GM12892 (cell line): ENCODE measurements around the gene PELI3.
A peak's percentile ranks its signal among the peaks of the same experiment; 100 is the strongest.
"Not testable (repeated sequence)": the region's sequence is repeated elsewhere in the genome, so short reads cannot be mapped to it uniquely, and the experiment has no call there.

Source experiments
- DNase-seq: peaks from one replicate; pipeline ENCODE4 v3.0.0; 2011; ENCODE audit not compliant: insufficient read length
- FAIRE-seq: peaks from 2 replicates; lab custom pipeline; 2011; peaks lifted over from hg19 to GRCh38; lab: Jason Lieb, UNC
- POLR2A ChIP-seq: IDR thresholded peaks from 2 replicates; pipeline ENCODE4 v1.6.1; 2011; ENCODE audit warnings: low read depth, low read length, control low read depth
- POLR2AphosphoS5 ChIP-seq: IDR thresholded peaks from 2 replicates; pipeline ENCODE4 v1.6.1; 2011; ENCODE audit warnings: low read depth, low read length, control low read depth
- TAF1 ChIP-seq: IDR thresholded peaks from 2 replicates; pipeline ENCODE4 v1.6.1; 2011; ENCODE audit warnings: low read depth, mild to moderate bottlenecking, control low read depth, low read length, borderline replicate concordance

PELI3 gene

GRCh38 chr11:66432597-66432996 lies 34.1 kb upstream of the PELI3 start:
- DNase-seq (no peak), FAIRE-seq (no peak)
- TF ChIP-seq POLR2A (no peak), POLR2AphosphoS5 (no peak), TAF1 (no peak)

- TF ChIP-seq POLR2AphosphoS5 (no peak), TAF1 (no peak), POLR2A (no peak)
- FAIRE-seq = peak; percentile 17
- DNase-seq = no peak
Measured at GRCh38 chr11:66437979-66438503, 28.7 kb upstream of the PELI3 start.

- TF ChIP-seq TAF1 (peak; percentile 86; the same call in 1 of the 2 replicates), POLR2A (peak; percentile 70; the same call in 1 of the 2 replicates), POLR2AphosphoS5 (peak; percentile 69; the same call in 1 of the 2 replicates)
- DNase-seq (peak; percentile 85), FAIRE-seq (peak; percentile 100)
Measured at GRCh38 chr11:66438504-66439466, 27.9 kb upstream of the PELI3 start, which contains the start of gene MRPL11. Gene MRPL11 (minus strand): TSS chr11:66438848. CDS start chr11:66438754, 94 bp downstream.

GRCh38 chr11:66440101-66440939 lies 26.4 kb upstream of the PELI3 start:
- not testable (repeated sequence) for FAIRE-seq, DNase-seq

- not testable (repeated sequence) for FAIRE-seq, DNase-seq
Measured at GRCh38 chr11:66440940-66441282, 25.8 kb upstream of the PELI3 start.

- no peak for TF ChIP-seq TAF1
- TF ChIP-seq POLR2A = no peak
- no peak for TF ChIP-seq POLR2AphosphoS5
- no peak for FAIRE-seq
- DNase-seq = no peak
Measured at GRCh38 chr11:66443602-66444001, 23.1 kb upstream of the PELI3 start.

GRCh38 chr11:66447012-66447411 lies 19.7 kb upstream of the PELI3 start:
- DNase-seq = no peak
- FAIRE-seq = no peak
- TF ChIP-seq POLR2A (no peak), POLR2AphosphoS5 (no peak), TAF1 (no peak)

GRCh38 chr11:66448523-66448922 lies 18.2 kb upstream of the PELI3 start:
- DNase-seq = no peak
- FAIRE-seq = no peak

GRCh38 chr11:66450560-66450959 lies 16.1 kb upstream of the PELI3 start:
- DNase-seq (no peak), FAIRE-seq (no peak)
- TF ChIP-seq TAF1 (no peak), POLR2A (no peak)

More at GRCh38 chr11:66448523-66448922, 18.2 kb upstream of the PELI3 start:
- TF ChIP-seq TAF1 = no peak
- no peak for TF ChIP-seq POLR2A
- TF ChIP-seq POLR2AphosphoS5 = no peak

- DNase-seq = no peak
- FAIRE-seq = no peak
- TF ChIP-seq TAF1 (no peak), POLR2A (no peak), POLR2AphosphoS5 (no peak)
Measured at GRCh38 chr11:66451663-66452062, 15.0 kb upstream of the PELI3 start.

GRCh38 chr11:66454247-66454646 lies 12.5 kb upstream of the PELI3 start:
- DNase-seq (no peak), FAIRE-seq (no peak)
- TF ChIP-seq POLR2A (no peak), TAF1 (no peak), POLR2AphosphoS5 (no peak)

GRCh38 chr11:66454828-66455227 lies 11.9 kb upstream of the PELI3 start:
- TF ChIP-seq TAF1 (no peak), POLR2A (no peak), POLR2AphosphoS5 (no peak)
- DNase-seq (no peak), FAIRE-seq (no peak)
